GM20000 (cell line): Measurements from ENCODE around the gene PSMD14.

ENCODE experiments used
- DNase-seq: peaks from one replicate; pipeline ENCODE4 v3.0.0; 2012; ENCODE audit warnings: low spot score
- TF ChIP-seq, protein P1 (sequence below): IDR thresholded peaks from 2 replicates; pipeline ENCODE4 v1.5.1; 2012; ENCODE audit warnings: mild to moderate bottlenecking, control low read depth; ENCODE audit errors: extremely low read depth, missing control alignments

The PSMD14 gene

DNA sequence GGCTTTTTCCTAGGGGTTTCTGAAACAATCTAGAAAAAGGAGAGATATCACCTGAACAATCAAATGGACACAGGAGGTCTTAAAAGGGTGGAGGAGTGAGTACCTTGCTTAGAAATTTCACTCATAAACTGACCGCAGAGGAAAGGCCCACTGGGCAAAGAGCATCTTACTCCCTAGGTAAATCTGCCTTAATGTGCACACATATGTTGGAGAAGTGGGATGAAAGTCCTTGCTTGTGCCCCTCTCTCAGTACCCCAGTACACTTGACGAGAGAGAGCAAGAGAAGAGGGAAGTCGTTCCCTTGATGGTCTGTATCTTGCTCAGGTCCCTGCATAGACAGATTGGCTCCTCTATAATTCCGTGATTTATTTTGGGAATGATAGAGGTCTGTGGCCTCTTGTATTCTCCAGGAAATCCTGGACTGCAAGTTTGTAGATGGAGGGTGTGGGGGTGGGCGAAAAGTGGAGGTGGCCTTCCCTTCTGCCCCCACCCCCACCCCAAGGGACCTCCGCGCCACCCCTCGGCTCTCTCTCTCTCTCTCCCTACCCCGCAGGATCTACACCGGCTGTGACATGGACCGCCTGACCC lies 114.7 kb downstream of the PSMD14 start:
- TF ChIP-seq, protein P1, sequence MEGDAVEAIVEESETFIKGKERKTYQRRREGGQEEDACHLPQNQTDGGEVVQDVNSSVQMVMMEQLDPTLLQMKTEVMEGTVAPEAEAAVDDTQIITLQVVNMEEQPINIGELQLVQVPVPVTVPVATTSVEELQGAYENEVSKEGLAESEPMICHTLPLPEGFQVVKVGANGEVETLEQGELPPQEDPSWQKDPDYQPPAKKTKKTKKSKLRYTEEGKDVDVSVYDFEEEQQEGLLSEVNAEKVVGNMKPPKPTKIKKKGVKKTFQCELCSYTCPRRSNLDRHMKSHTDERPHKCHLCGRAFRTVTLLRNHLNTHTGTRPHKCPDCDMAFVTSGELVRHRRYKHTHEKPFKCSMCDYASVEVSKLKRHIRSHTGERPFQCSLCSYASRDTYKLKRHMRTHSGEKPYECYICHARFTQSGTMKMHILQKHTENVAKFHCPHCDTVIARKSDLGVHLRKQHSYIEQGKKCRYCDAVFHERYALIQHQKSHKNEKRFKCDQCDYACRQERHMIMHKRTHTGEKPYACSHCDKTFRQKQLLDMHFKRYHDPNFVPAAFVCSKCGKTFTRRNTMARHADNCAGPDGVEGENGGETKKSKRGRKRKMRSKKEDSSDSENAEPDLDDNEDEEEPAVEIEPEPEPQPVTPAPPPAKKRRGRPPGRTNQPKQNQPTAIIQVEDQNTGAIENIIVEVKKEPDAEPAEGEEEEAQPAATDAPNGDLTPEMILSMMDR = no peak
- DNase-seq = peak; percentile 39

DNA sequence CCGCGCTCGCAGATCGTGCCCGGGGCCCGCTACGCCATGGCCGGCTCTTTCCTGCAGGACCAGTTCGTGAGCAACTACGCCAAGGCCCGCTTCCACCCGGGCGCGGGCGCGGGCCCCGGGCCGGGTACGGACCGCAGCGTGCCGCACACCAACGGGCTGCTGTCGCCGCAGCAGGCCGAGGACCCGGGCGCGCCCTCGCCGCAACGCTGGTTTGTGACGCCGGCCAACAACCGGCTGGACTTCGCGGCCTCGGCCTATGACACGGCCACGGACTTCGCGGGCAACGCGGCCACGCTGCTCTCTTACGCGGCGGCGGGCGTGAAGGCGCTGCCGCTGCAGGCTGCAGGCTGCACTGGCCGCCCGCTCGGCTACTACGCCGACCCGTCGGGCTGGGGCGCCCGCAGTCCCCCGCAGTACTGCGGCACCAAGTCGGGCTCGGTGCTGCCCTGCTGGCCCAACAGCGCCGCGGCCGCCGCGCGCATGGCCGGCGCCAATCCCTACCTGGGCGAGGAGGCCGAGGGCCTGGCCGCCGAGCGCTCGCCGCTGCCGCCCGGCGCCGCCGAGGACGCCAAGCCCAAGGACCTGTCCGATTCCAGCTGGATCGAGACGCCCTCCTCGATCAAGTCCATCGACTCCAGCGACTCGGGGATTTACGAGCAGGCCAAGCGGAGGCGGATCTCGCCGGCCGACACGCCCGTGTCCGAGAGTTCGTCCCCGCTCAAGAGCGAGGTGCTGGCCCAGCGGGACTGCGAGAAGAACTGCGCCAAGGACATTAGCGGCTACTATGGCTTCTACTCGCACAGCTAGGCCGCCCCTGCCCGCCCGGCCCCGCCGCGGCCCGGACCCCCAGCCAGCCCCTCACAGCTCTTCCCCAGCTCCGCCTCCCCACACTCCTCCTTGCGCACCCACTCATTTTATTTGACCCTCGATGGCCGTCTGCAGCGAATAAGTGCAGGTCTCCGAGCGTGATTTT lies 115.5 kb downstream of the PSMD14 start:
- TF ChIP-seq, protein P1 = no peak
- peak; percentile 64 for DNase-seq

DNA sequence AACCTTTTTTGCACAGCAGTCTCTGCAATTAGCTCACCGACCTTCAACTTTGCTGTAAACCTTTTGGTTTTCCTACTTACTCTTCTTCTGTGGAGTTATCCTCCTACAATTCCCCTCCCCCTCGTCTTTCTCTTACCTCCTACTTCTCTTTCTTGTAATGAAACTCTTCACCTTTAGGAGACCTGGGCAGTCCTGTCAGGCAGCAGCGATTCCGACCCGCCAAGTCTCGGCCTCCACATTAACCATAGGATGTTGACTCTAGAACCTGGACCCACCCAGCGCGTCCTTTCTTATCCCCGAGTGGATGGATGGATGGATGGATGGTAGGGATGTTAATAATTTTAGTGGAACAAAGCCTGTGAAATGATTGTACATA lies 116.2 kb downstream of the PSMD14 start:
- DNase-seq = no peak
- TF ChIP-seq, protein P1 = no peak

DNA sequence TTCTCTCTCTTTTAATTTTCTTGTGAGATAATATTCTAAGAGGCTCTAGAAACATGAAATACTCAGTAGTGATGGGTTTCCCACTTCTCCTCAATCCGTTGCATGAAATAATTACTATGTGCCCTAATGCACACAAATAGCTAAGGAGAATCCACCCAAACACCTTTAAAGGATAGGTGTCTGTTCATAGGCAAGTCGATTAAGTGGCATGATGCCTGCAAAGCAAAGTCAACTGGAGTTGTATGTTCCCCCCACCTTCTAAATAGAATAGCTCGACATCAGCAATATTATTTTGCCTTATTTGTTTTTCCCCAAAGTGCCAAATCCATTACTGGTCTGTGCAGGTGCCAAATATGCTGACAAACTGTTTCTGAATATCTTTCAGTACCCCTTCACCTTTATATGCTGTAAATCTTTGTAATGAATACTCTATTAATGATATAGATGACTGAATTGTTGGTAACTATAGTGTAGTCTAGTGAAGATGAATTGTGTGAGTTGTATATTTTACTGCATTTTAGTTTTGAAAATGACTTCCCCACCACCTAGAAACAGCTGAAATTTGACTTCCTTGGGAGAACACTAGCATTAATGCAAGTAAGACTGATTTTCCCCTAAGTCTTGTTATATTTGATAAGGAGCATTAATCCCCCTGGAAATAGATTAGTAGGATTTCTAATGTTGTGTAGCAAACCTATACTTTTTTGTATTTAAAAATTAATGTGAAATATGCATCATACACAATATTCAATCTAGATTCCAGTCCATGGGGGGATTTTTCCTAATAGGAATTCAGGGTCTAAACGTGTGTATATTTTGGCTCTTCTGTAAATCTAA lies 116.9 kb downstream of the PSMD14 start:
- TF ChIP-seq, protein P1 = no peak

DNA sequence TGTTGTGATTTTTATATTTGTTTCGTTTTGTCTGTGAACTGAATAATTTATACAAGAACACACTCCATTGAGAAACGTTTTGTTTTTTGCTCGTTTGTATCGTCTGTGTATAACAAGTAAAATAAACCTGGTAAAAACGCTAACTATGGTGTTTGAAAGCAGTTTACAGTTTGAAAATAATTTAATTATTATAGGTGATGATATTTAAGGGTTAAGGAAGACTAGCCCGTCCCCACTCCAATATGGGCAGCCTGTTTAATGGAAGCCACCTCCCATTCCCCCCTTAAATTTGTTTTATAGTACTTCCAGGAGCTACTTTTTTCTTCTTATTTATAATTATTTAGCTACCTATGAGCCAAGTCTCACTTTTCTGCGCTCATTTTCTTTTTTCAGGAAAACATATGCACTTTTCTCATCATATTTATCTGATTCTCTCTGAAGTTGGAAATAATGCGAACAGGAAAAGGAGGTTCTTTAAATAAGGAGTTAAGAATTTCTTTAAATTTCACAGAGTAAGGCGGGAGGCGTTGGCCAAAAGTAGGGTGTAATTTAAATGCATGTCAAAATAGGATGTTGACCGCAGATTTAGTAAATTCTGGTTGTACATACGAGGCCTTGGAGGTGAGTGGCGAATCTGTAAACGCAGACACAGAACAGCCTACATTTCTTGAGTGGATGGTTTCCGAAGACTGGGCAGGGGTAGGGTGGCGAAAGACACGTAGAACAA lies 117.7 kb downstream of the PSMD14 start:
- DNase-seq = no peak
- TF ChIP-seq, protein P1 = no peak

More for the DNA sequence above, 116.9 kb downstream of the PSMD14 start:
- DNase-seq = peak; percentile 26

DNA sequence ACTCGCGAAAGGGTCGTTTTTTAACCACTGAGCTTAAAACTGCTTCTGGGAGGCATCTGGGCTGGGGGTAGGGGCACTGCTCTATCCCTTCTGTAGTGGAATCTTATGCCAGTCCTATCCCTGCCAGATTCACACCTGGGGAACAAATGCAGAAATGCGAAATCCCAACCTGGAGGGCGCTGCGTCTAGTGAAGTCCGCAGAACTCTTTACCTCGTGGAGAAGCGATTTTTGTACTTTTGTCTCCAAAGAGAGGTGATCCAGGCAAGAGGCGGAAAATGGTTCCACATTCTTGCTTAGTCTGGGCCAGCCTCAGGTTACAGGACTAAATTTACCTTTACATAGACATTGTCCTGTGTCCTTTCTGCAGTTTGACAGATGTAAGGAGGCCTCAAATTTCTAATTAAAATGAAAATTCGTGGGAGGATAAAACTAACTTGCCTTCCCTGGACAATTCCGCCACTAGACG lies 118.3 kb downstream of the PSMD14 start:
- peak; percentile 61 for DNase-seq
- TF ChIP-seq, protein P1 = peak; percentile 36
